Measurements from ENCODE around the gene PLA2G4F.

DNA sequence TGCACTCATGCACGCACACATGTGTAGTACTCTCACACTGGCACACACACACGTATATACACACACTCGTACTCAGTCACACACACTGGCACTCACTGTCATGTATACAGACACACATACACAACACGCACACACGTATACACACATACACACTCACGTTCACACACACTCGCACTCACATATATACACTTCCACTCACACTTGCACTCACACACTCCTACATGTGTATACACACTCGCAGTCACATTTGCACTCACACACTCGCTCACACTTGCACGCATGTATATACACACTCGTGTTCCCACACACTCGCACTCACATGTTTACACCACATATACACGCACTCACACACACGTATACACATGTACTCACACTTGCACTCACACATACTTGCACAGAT, 1.5 kb downstream of the PLA2G4F start:
- TF ChIP-seq, protein P1, sequence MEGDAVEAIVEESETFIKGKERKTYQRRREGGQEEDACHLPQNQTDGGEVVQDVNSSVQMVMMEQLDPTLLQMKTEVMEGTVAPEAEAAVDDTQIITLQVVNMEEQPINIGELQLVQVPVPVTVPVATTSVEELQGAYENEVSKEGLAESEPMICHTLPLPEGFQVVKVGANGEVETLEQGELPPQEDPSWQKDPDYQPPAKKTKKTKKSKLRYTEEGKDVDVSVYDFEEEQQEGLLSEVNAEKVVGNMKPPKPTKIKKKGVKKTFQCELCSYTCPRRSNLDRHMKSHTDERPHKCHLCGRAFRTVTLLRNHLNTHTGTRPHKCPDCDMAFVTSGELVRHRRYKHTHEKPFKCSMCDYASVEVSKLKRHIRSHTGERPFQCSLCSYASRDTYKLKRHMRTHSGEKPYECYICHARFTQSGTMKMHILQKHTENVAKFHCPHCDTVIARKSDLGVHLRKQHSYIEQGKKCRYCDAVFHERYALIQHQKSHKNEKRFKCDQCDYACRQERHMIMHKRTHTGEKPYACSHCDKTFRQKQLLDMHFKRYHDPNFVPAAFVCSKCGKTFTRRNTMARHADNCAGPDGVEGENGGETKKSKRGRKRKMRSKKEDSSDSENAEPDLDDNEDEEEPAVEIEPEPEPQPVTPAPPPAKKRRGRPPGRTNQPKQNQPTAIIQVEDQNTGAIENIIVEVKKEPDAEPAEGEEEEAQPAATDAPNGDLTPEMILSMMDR (conservative IDR thresholded peaks at IDR 0.05 in 1 of 2, IDR thresholded peaks at IDR 0.05 in 1 of 2; ENCODE audit: extremely low read depth in 1 of 2, insufficient read depth in 1 of 2, low read depth in 1 of 2, low read length in 2 of 2), result no peak
- no peak for TF ChIP-seq EZH2 (IDR thresholded peaks at IDR 0.05; ENCODE audit: borderline replicate concordance, low read length)

Measured in mammary epithelial cell (primary cell).